ENCODE data around the gene DCLK2. TPM values are rescaled to one million over a fixed set of nuclear protein-coding genes. Genes with fewer than 3 reads are reported as not detected.

The DCLK2 gene
- total RNA-seq, 4 donors from 2014 or later = 0.61 to 4.0 (median 0.74) TPM

DNA sequence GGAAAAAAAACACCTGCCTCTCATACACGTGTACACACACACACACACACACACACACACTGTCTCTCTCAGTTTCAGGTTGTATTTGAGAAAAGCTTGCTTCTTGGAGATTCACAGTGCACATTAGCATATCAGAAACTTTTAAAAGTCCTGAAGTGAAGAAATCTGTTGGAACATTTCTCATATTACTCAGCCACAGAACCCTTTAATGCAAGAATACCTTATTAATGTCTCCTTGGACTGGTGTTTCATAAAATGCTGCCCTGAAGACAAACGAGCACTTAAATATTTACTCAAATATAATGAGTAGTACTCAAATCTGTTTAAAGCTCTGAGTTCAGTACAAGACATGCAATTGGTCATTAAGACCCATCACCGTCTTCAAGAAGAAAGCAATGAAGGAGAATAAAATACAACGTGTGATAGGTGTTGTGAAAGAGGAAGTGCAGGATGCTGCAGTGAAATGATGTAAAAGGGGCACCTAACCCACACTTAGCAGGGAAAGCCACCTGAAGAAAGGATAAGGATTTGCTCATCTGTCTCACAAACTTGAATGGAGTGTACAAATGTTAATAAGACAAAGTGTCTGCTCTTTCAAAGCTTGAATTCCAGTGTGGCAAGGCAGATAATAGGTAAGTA, 57.0 kb downstream of the DCLK2 start:
- WGBS, 2 donors = 46 to 51% methylated on average over 4 of the region's 4 CpGs
- Histone ChIP-seq H3K4me1 (peaks cover 0 to 11% (median 0%) of the 10 kb centered on the region in 3 donors), H3K9me3 (no peaks in the 10 kb centered on the region), H3K36me3 (no peaks in the 10 kb centered on the region), H3K27me3 (peaks cover 0 to 77% (median 0%) of the 10 kb centered on the region in 4 donors), H3K4me3 (no peak overlapping the region), H3K27ac (no peak overlapping the region)
- TF ChIP-seq POLR2A (IDR thresholded peaks at IDR 0.05) = no peak
- TF ChIP-seq, protein P1, sequence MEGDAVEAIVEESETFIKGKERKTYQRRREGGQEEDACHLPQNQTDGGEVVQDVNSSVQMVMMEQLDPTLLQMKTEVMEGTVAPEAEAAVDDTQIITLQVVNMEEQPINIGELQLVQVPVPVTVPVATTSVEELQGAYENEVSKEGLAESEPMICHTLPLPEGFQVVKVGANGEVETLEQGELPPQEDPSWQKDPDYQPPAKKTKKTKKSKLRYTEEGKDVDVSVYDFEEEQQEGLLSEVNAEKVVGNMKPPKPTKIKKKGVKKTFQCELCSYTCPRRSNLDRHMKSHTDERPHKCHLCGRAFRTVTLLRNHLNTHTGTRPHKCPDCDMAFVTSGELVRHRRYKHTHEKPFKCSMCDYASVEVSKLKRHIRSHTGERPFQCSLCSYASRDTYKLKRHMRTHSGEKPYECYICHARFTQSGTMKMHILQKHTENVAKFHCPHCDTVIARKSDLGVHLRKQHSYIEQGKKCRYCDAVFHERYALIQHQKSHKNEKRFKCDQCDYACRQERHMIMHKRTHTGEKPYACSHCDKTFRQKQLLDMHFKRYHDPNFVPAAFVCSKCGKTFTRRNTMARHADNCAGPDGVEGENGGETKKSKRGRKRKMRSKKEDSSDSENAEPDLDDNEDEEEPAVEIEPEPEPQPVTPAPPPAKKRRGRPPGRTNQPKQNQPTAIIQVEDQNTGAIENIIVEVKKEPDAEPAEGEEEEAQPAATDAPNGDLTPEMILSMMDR (IDR thresholded peaks at IDR 0.05) = no peak
- no peak for DNase-seq
- intact Hi-C loops (cut with DNase I) = no loop called here

DNA sequence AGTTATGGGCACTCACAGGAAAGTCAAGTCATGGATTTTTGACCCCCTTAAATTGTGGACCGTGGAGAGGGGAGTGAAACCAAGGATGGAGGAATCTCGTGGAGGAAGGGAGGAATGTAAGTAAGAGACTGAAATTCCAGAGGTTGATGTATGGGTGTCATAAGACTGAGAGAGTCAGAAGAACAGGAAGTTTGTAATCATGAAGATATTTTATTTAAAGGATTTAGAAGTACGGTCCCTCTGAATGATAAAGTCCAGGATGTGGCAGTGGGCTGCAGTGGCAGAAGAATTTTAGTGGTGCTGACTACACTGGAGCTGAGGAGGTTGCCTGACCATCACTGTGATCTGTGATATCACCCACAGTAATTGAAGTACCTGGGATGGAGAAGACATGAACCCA, 57.8 kb downstream of the DCLK2 start:
- Histone ChIP-seq H3K36me3 (no peaks in the 10 kb centered on the region), H3K27ac (no peak overlapping the region), H3K4me3 (no peak overlapping the region), H3K4me1 (peaks cover 0 to 18% (median 2%) of the 10 kb centered on the region in 3 donors), H3K27me3 (peaks cover 0 to 70% (median 0%) of the 10 kb centered on the region in 4 donors), H3K9me3 (no peaks in the 10 kb centered on the region)
- TF ChIP-seq POLR2A (IDR thresholded peaks at IDR 0.05) = no peak
- TF ChIP-seq, protein P1 (IDR thresholded peaks at IDR 0.05) = no peak
- DNase-seq = no peak
- WGBS, 2 donors = 76 to 87% methylated on average over 3 of the region's 3 CpGs
- intact Hi-C loops (cut with DNase I) = no loop called here

DNA sequence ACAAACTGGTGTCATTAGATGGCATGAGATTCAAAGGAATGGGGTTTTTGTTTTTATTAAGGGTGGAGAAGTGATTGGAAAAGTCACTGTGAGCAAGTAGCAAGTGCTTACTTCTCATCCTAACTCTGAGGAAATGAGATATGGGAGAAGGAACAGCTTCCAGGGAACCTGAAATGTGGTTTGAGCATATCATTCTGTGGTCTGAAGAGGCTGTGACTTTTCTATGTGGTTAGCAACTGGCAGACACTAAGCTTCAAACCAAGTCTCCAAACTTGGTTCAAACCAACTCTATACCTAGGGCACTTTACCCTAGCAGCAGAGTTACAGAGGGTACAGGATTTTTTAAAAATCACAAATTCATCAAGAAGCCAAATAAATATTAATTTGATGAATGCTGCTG, 58.2 kb downstream of the DCLK2 start:
- H3K36me3 ChIP-seq = no peaks in the 10 kb centered on the region
- intact Hi-C loops (cut with DNase I) = no loop called here
- H3K4me1 ChIP-seq = peaks cover 0 to 23% (median 5%) of the 10 kb centered on the region in 3 donors
- peaks cover 0 to 65% (median 0%) of the 10 kb centered on the region in 4 donors for H3K27me3 ChIP-seq
- no peak overlapping the region for H3K27ac ChIP-seq
- no peak overlapping the region for H3K4me3 ChIP-seq
- TF ChIP-seq POLR2A (IDR thresholded peaks at IDR 0.05) = no peak
- TF ChIP-seq, protein P1 (IDR thresholded peaks at IDR 0.05) = no peak
- no peaks in the 10 kb centered on the region for H3K9me3 ChIP-seq
- DNase-seq = no peak

DNA sequence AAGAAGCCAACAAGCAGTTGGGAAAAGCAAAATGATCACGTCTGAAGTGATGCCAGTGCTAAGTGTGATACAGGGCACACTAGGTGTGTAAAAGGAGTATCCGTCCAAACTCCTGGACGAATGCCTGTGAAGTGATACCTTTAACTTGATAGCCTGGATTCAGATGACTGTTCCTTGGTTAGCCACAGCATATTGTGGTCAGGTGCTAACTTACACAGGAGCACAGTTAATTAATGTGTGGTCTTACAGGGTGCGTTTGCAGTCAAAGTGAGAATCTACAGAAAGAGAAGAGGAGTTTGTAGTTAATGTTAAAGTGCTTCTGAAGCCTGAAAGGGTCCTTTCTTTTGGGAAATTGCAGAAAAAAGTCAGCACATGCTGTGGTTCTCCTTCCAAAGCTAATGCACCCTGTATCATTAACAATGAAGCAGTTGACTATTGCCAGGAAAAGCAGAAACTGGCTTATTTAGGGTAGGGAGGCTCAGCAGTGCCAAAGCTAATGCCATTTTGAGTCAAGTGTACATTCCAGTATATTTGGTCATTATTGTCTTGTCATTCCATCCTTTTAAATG, 61.1 kb downstream of the DCLK2 start:
- Histone ChIP-seq H3K36me3 (no peaks in the 10 kb centered on the region), H3K27me3 (peaks cover 0 to 39% (median 0%) of the 10 kb centered on the region in 4 donors), H3K27ac (no peak overlapping the region), H3K9me3 (no peaks in the 10 kb centered on the region), H3K4me3 (no peak overlapping the region), H3K4me1 (peaks cover 0 to 27% (median 6%) of the 10 kb centered on the region in 3 donors)
- 75 to 80% methylated on average over 4 of the region's 4 CpGs for WGBS, 2 donors
- intact Hi-C loops (cut with DNase I) = no loop called here
- DNase-seq = no peak
- TF ChIP-seq POLR2A (IDR thresholded peaks at IDR 0.05) = no peak
- TF ChIP-seq, protein P1 (IDR thresholded peaks at IDR 0.05) = no peak

DNA sequence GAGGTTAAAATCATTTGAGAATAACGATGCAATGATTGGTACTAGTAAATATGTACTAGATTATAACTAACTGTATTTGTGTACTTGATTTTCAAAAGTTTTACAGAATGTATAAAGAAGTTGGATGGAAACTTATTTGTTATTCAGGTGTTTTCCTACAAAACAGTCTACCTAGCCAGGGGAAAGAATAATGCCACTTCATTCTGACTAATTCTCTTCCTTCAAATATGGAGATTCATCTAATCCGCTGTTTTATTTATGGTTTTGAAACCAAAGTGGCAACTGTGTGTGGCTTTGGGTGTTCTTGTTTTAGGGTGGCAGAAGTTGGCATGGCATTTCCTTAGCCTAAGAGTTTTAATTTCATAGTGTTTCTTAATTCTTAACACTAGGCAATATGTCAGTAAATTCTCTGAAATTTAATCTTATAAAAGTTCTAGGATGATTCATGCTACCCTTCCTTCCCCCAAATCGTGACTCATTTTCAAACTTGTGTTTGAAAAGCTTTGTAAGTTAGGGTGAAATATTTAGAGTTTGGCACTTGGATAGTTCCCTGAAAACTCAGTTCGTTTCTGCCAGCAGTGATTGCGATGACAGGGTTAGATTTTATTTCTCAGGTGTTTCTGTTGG, 62.6 kb downstream of the DCLK2 start:
- 24 to 28% methylated on average over 5 of the region's 5 CpGs for WGBS, 2 donors
- Histone ChIP-seq H3K4me1 (peaks cover 0 to 27% (median 6%) of the 10 kb centered on the region in 3 donors), H3K4me3 (no peak overlapping the region), H3K36me3 (no peaks in the 10 kb centered on the region), H3K27me3 (peaks cover 0 to 28% (median 0%) of the 10 kb centered on the region in 4 donors), H3K27ac (peak overlapping the region in 1 of 4 donors; percentile 53), H3K9me3 (no peaks in the 10 kb centered on the region)
- DNase-seq = no peak
- intact Hi-C loops (cut with DNase I) = no loop called here
- no peak for TF ChIP-seq POLR2A (IDR thresholded peaks at IDR 0.05)
- TF ChIP-seq, protein P1 (IDR thresholded peaks at IDR 0.05) = no peak
